ENCODE measurements around the gene APBB1IP.

GRCh38 chr10:26483554-26483953 lies 45.4 kb downstream of the APBB1IP start:
- TF ChIP-seq POLR2A (IDR thresholded peaks at IDR 0.05) (no peak), CTCF (IDR thresholded peaks at IDR 0.05) (no peak)
